NCI-H146 treated with DMSO at 0.1 percent for 48 hours (cell line): ENCODE results near the gene HCN3.
"Not testable (repeated sequence)": the region's sequence is repeated elsewhere in the genome, so short reads cannot be mapped to it uniquely, and the experiment has no call there.

ENCODE experiments used
- DNase-seq: peaks from one replicate; lab custom pipeline; 2025; ENCODE audit not compliant: unreplicated experiment; lab: John Stamatoyannopoulos, UW

The HCN3 gene

GRCh38 chr1:155284476-155284875 is 7.2 kb downstream of the HCN3 start:
- no peak for DNase-seq

GRCh38 chr1:155285063-155285462 is 7.8 kb downstream of the HCN3 start:
- DNase-seq, result no peak

- no peak for DNase-seq
Measured at GRCh38 chr1:155285631-155286044, 8.4 kb downstream of the HCN3 start.

- no peak for DNase-seq
Measured at GRCh38 chr1:155286544-155286943, 9.3 kb downstream of the HCN3 start.

- DNase-seq, result no peak
Measured at GRCh38 chr1:155287987-155288543, 10.8 kb downstream of the HCN3 start.

GRCh38 chr1:155291006-155291405 is 13.7 kb downstream of the HCN3 start:
- DNase-seq, result not testable (repeated sequence)

- no peak for DNase-seq
Measured at GRCh38 chr1:155293086-155293749, 16.0 kb downstream of the HCN3 start.

GRCh38 chr1:155294520-155295182 is 17.4 kb downstream of the HCN3 start:
- no peak for DNase-seq

- DNase-seq, result no peak
Measured at GRCh38 chr1:155295183-155295941, 18.1 kb downstream of the HCN3 start.

GRCh38 chr1:155295942-155296267 is 18.6 kb downstream of the HCN3 start:
- DNase-seq, result no peak

GRCh38 chr1:155296661-155297060 is 19.4 kb downstream of the HCN3 start:
- DNase-seq, result no peak

- DNase-seq, result no peak
Measured at GRCh38 chr1:155297384-155297783, 20.1 kb downstream of the HCN3 start.

- DNase-seq, result no peak
Measured at GRCh38 chr1:155300024-155300423, 22.8 kb downstream of the HCN3 start.

- DNase-seq, result no peak
Measured at GRCh38 chr1:155300553-155301329, 23.5 kb downstream of the HCN3 start.

GRCh38 chr1:155301342-155301841 is 24.1 kb downstream of the HCN3 start, which contains the start of gene PKLR:
Gene PKLR (minus strand): TSS chr1:155301438. CDS start chr1:155301395, 43 bp downstream.
- DNase-seq, result no peak

GRCh38 chr1:155304558-155305063 is 27.3 kb downstream of the HCN3 start:
- no peak for DNase-seq

- DNase-seq, result no peak
Measured at GRCh38 chr1:155305881-155306391, 28.7 kb downstream of the HCN3 start.

GRCh38 chr1:155307247-155307740 is 30.0 kb downstream of the HCN3 start:
- DNase-seq, result peak; percentile 17

- peak; percentile 97 for DNase-seq
Measured at GRCh38 chr1:155308493-155309422, 31.5 kb downstream of the HCN3 start, which contains the start of gene FDPS. Gene FDPS (plus strand): TSS chr1:155308866. CDS start chr1:155309790, 924 bp downstream.
